Sigmoid colon (tissue), 7 donors: Measurements from ENCODE around the gene NLRP5. TPM values are rescaled to one million over a fixed set of nuclear protein-coding genes. Genes with fewer than 3 reads are reported as not detected.
"Not testable (repeated sequence)": the region's sequence is repeated elsewhere in the genome, so short reads cannot be mapped to it uniquely, and the experiment has no call there.

Experiments used
- DNase-seq: peaks from one replicate; pipeline ENCODE4 v3.0.0-alpha.2; 2019
- H3K27ac ChIP-seq, 4 donors: fragments of 200-600 bp; sonication (generic); one replicate each; pipeline ENCODE4 v1.5.1; 2016 to 2019; ENCODE audit warnings: mild to moderate bottlenecking in 1 of 4
- H3K27me3 ChIP-seq, 3 donors: fragments of 200-600 bp; sonication (generic); one replicate each; pipeline ENCODE4 v1.5.1; 2019; ENCODE audit warnings: mild to moderate bottlenecking in 1 of 3
- H3K36me3 ChIP-seq, 4 donors: fragments of 200-600 bp; sonication (generic); one replicate each; pipeline ENCODE4 v1.5.1; 2016 to 2019
- H3K4me1 ChIP-seq, 4 donors: fragments of 200-600 bp; sonication (generic); one replicate each; pipeline ENCODE4 v1.5.1; 2017 to 2019
- H3K4me3 ChIP-seq, 4 donors: fragments of 200-600 bp; sonication (generic); one replicate each; pipeline ENCODE4 v1.5.1; 2017 to 2019; ENCODE audit warnings: mild to moderate bottlenecking in 2 of 4, moderate library complexity in 1 of 4
- H3K9me3 ChIP-seq, 4 donors: fragments of 200-600 bp in 3 of 4; sonication (generic) in 3 of 4; one replicate each; pipeline versions ENCODE4 v1.5.1 to v1.6.1; 2013 to 2019
- EP300 ChIP-seq, 4 donors: sonication (generic); formaldehyde crosslinking; IDR thresholded peaks; one replicate each; pipeline ENCODE4 v1.6.1; 2017; ENCODE audit warnings: antibody characterized with exemption in 4 of 4
- POLR2A ChIP-seq, 2 donors: fragments of 450-650 bp; IDR thresholded peaks; one replicate each; pipeline ENCODE4 v1.6.1; 2016; ENCODE audit warnings: antibody characterized with exemption in 2 of 2, mild to moderate bottlenecking in 2 of 2, moderate library complexity in 2 of 2
- POLR2AphosphoS5 ChIP-seq, 4 donors: sonication (generic); formaldehyde crosslinking; IDR thresholded peaks; one replicate each; pipeline ENCODE4 v1.6.1; 2017; ENCODE audit warnings: antibody characterized with exemption in 4 of 4
- WGBS, 2 donors: extraction: QIAGEN DNeasy Blood & Tissue Kit; methylation state at CpG; one replicate each; pipeline ENCODE4 v1.1.7; 2013; 5-methylcytosine and 5-hydroxymethylcytosine counted together
- intact Hi-C: fragments of 100-400 bp; cut with DNase I; formaldehyde crosslinking; loops from one replicate; pipeline ENCODE4 v1.15.1; 2023
- polyA plus RNA-seq, 3 donors: library from polyadenylated mRNA; stranded (reverse); fragments of 200-250 nt; gene quantifications; one replicate each; pipeline ENCODE4 v1.2.3, GENCODE V29; 2013
- total RNA-seq, 4 donors: library from RNA; depleted of rRNA; stranded (reverse); fragments of >200 nt; gene quantifications; one replicate each; pipeline ENCODE4 v1.1.0, GENCODE V29; 2016
- TF ChIP-seq, protein P1 (sequence below), 4 experiments: fragments of 450-650 bp in 3 of 4; fragments of 200-600 bp in 1 of 4; IDR thresholded peaks; one replicate each; pipeline ENCODE4 v1.5.1; 2016 to 2019; ENCODE audit warnings: antibody characterized with exemption in 4 of 4, mild to moderate bottlenecking in 3 of 4, moderate library complexity in 2 of 4
- donor health status: healthy with polysubstance abuse.
- donor health status: Bipolar disorder and iron deficiency.
- donor health status: healthy.

The NLRP5 gene
- total and polyA plus RNA-seq, 7 donors, result not detected

DNA sequence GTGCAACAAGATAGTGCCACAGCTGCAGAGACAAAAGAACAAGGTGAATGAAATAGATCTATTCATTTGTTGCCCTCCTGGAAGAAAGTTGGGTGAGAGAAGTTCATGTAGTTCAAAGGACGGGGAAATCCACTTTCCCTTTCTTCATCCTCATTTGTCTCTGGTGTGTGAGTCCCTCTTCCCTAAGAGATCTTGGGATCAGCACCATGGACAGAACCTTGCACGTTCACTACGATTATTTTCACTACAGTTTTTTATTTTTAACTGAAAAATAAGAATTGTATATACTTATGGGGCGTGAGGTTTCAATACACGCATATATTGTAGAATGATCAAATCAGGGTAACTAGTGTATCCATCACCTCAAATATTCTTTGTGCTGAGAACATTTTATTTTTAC is 29.2 kb downstream of the NLRP5 start:
- TF ChIP-seq POLR2AphosphoS5 (IDR thresholded peaks at IDR 0.05) (no peak), POLR2A (IDR thresholded peaks at IDR 0.05) (no peak), EP300 (IDR thresholded peaks at IDR 0.05) (no peak)
- TF ChIP-seq, protein P1, sequence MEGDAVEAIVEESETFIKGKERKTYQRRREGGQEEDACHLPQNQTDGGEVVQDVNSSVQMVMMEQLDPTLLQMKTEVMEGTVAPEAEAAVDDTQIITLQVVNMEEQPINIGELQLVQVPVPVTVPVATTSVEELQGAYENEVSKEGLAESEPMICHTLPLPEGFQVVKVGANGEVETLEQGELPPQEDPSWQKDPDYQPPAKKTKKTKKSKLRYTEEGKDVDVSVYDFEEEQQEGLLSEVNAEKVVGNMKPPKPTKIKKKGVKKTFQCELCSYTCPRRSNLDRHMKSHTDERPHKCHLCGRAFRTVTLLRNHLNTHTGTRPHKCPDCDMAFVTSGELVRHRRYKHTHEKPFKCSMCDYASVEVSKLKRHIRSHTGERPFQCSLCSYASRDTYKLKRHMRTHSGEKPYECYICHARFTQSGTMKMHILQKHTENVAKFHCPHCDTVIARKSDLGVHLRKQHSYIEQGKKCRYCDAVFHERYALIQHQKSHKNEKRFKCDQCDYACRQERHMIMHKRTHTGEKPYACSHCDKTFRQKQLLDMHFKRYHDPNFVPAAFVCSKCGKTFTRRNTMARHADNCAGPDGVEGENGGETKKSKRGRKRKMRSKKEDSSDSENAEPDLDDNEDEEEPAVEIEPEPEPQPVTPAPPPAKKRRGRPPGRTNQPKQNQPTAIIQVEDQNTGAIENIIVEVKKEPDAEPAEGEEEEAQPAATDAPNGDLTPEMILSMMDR (IDR thresholded peaks at IDR 0.05), result no peak
- DNase-seq, result no peak
- no peaks in the 10 kb centered on the region for H3K4me1 ChIP-seq
- peaks cover 0 to 4% (median 0%) of the 10 kb centered on the region in 4 donors for H3K9me3 ChIP-seq
- H3K4me3 ChIP-seq, result no peak overlapping the region
- H3K36me3 ChIP-seq, result no peaks in the 10 kb centered on the region
- no peak overlapping the region for H3K27ac ChIP-seq
- WGBS, 2 donors, result 29 to 47% methylated on average over 5 of the region's 5 CpGs
- intact Hi-C loops, result no loop called here
- H3K27me3 ChIP-seq, result no peaks in the 10 kb centered on the region

DNA sequence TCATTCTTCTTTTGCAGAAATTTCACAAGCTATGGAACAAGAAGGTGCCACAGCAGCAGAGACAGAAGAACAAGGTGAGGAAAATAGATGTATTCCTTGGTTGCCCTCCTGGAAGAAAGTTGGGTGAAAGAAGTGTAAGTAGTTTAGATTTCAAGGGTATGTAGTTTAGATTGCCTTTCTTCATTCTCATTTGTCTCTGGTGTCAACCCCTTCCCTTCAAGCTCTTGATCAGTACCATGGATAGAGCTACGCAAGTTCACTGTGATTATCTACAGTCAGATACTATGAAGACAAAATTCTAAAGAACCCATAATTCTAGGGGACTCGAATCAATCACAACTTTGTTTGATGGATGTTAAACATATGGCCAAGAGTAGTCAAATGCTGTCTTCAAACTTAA is 32.8 kb downstream of the NLRP5 start:
- DNase-seq, H3K27ac ChIP-seq, H3K36me3 ChIP-seq, intact Hi-C loops, H3K9me3 ChIP-seq, H3K27me3 ChIP-seq, H3K4me3 ChIP-seq, H3K4me1 ChIP-seq: not testable (repeated sequence)
- WGBS, 2 donors, result 33 to 78% methylated on average over 2 of the region's 2 CpGs

GRCh38 chr19:56020355-56020975 is 33.9 kb downstream of the NLRP5 start:
- H3K27ac ChIP-seq, H3K4me1 ChIP-seq, H3K27me3 ChIP-seq, DNase-seq, H3K9me3 ChIP-seq, H3K36me3 ChIP-seq, H3K4me3 ChIP-seq, intact Hi-C loops: not testable (repeated sequence)
- 75 to 83% methylated on average over 6 to 7 of the region's 7 CpGs for WGBS, 2 donors

- Histone ChIP-seq H3K27ac (no peak overlapping the region), H3K4me1 (no peaks in the 10 kb centered on the region), H3K4me3 (no peak overlapping the region), H3K36me3 (no peaks in the 10 kb centered on the region), H3K27me3 (peaks cover 0 to 3% (median 0%) of the 10 kb centered on the region in 3 donors), H3K9me3 (peaks cover 0 to 4% (median 0%) of the 10 kb centered on the region in 4 donors)
- DNase-seq, result no peak
- intact Hi-C loops, result no loop called here
- TF ChIP-seq EP300 (IDR thresholded peaks at IDR 0.05), result no peak
- TF ChIP-seq POLR2AphosphoS5 (IDR thresholded peaks at IDR 0.05), result no peak
- no peak for TF ChIP-seq POLR2A (IDR thresholded peaks at IDR 0.05)
- TF ChIP-seq, protein P1 (IDR thresholded peaks at IDR 0.05), result no peak
- 91 to 93% methylated on average over 15 of the region's 15 CpGs for WGBS, 2 donors
These were observed 40.2 kb downstream of the NLRP5 start for GRCh38 chr19:56026769-56027168.

- Histone ChIP-seq H3K4me3 (no peak overlapping the region), H3K27ac (no peak overlapping the region), H3K36me3 (no peaks in the 10 kb centered on the region), H3K9me3 (no peaks in the 10 kb centered on the region), H3K4me1 (no peaks in the 10 kb centered on the region), H3K27me3 (peaks cover 0 to 8% (median 0%) of the 10 kb centered on the region in 3 donors)
- WGBS, 2 donors, result 90 to 91% methylated on average over 18 of the region's 18 CpGs
- TF ChIP-seq POLR2AphosphoS5 (IDR thresholded peaks at IDR 0.05), result no peak
- no peak for TF ChIP-seq POLR2A (IDR thresholded peaks at IDR 0.05)
- TF ChIP-seq, protein P1 (IDR thresholded peaks at IDR 0.05), result no peak
- no peak for TF ChIP-seq EP300 (IDR thresholded peaks at IDR 0.05)
- DNase-seq, result no peak
- intact Hi-C loops, result no loop called here
These were observed 67.0 kb downstream of the NLRP5 start for GRCh38 chr19:56053596-56053995.
